Liver (tissue), 9 donors: ENCODE results near the gene HOXC6. TPM values are rescaled to one million over a fixed set of nuclear protein-coding genes. Genes with fewer than 3 reads are reported as not detected.

Experiments
- DNase-seq: peaks from one replicate; pipeline ENCODE4 v3.0.0-alpha.2; 2017; ENCODE audit warnings: low spot score
- H3K27ac ChIP-seq, 2 donors: one replicate each; pipeline ENCODE4 v1.7.0; 2013; ENCODE audit warnings: inconsistent platforms in 2 of 2, low read length in 2 of 2, control low read depth in 1 of 2, low read depth in 1 of 2, mild to moderate bottlenecking in 1 of 2
- H3K27me3 ChIP-seq, 4 donors: one replicate each; pipeline versions ENCODE4 v1.6.1 to v1.7.0; 2013; ENCODE audit warnings: low read length in 3 of 4, inconsistent platforms in 1 of 4, mild to moderate bottlenecking in 1 of 4, moderate library complexity in 1 of 4; ENCODE audit not compliant: control insufficient read depth in 4 of 4, insufficient read depth in 4 of 4
- H3K36me3 ChIP-seq, 4 donors: one replicate each; pipeline versions ENCODE4 v1.6.1 to v1.7.0; 2013; ENCODE audit warnings: low read length in 3 of 4, mild to moderate bottlenecking in 3 of 4, low read depth in 1 of 4, moderate library complexity in 1 of 4; ENCODE audit not compliant: control insufficient read depth in 4 of 4, insufficient read depth in 3 of 4
- H3K4me1 ChIP-seq, 4 donors: one replicate each; pipeline versions ENCODE4 v1.6.1 to v1.7.0; 2013; ENCODE audit warnings: low read length in 3 of 4, mild to moderate bottlenecking in 3 of 4, moderate library complexity in 1 of 4; ENCODE audit not compliant: control insufficient read depth in 4 of 4, insufficient read depth in 4 of 4
- H3K4me3 ChIP-seq, 3 donors: one replicate each; pipeline versions ENCODE4 v1.6.1 to v1.7.0; 2013; ENCODE audit warnings: low read length in 3 of 3, control low read depth in 1 of 3, low read depth in 1 of 3, mild to moderate bottlenecking in 1 of 3
- H3K9ac ChIP-seq, 2 donors: one replicate each; pipeline ENCODE4 v1.7.0; 2013; ENCODE audit warnings: low read length in 2 of 2, mild to moderate bottlenecking in 2 of 2, moderate library complexity in 2 of 2, control low read depth in 1 of 2, low read depth in 1 of 2
- H3K9me3 ChIP-seq, 4 donors: one replicate each; pipeline versions ENCODE4 v1.6.1 to v1.7.0; 2013; ENCODE audit warnings: low read length in 3 of 4; ENCODE audit not compliant: control insufficient read depth in 4 of 4
- EGR1 ChIP-seq, 2 donors: IDR thresholded peaks; 2 replicates each; pipeline ENCODE4 v1.6.1; 2016 to 2018; ENCODE audit warnings: antibody characterized with exemption in 2 of 2, low read depth in 2 of 2
- FOXA1 ChIP-seq: IDR thresholded peaks from 2 replicates; pipeline ENCODE4 v1.6.1; 2016; ENCODE audit warnings: antibody characterized with exemption
- FOXA2 ChIP-seq: IDR thresholded peaks from 2 replicates; pipeline ENCODE4 v1.6.1; 2016; ENCODE audit warnings: antibody characterized with exemption
- GABPA ChIP-seq, 2 donors: IDR thresholded peaks in 1 of 2; conservative IDR thresholded peaks in 1 of 2; 2 replicates each; pipeline ENCODE4 v1.6.1; 2016; ENCODE audit warnings: antibody characterized with exemption in 2 of 2, mild to moderate bottlenecking in 1 of 2, moderate library complexity in 1 of 2
- HNF4A ChIP-seq, 2 donors: conservative IDR thresholded peaks; 2 replicates each; pipeline ENCODE4 v1.6.1; 2016; ENCODE audit warnings: antibody characterized with exemption in 2 of 2, mild to moderate bottlenecking in 2 of 2
- HNF4G ChIP-seq: IDR thresholded peaks from 2 replicates; pipeline ENCODE4 v1.6.1; 2016; ENCODE audit warnings: antibody characterized with exemption
- JUND ChIP-seq, 2 donors: IDR thresholded peaks; 2 replicates each; pipeline ENCODE4 v1.6.1; 2016; ENCODE audit warnings: antibody characterized with exemption in 2 of 2
- NR2F2 ChIP-seq: IDR thresholded peaks from 2 replicates; pipeline ENCODE4 v1.6.1; 2016; ENCODE audit warnings: antibody characterized with exemption
- RAD21 ChIP-seq, 2 donors: IDR thresholded peaks; 2 replicates each; pipeline ENCODE4 v1.6.1; 2016; ENCODE audit warnings: antibody characterized with exemption in 2 of 2, mild to moderate bottlenecking in 2 of 2
- RXRA ChIP-seq, 2 donors: IDR thresholded peaks; 2 replicates each; pipeline ENCODE4 v1.6.1; 2017 to 2018; ENCODE audit warnings: antibody characterized with exemption in 2 of 2, mild to moderate bottlenecking in 1 of 2
- SP1 ChIP-seq: IDR thresholded peaks from 2 replicates; pipeline ENCODE4 v1.6.1; 2018; ENCODE audit warnings: antibody characterized with exemption, mild to moderate bottlenecking
- TAF1 ChIP-seq: conservative IDR thresholded peaks from 2 replicates; pipeline ENCODE4 v1.6.1; 2016; ENCODE audit warnings: antibody characterized with exemption, mild to moderate bottlenecking
- YY1 ChIP-seq: IDR thresholded peaks from 2 replicates; pipeline ENCODE4 v1.6.1; 2016; ENCODE audit warnings: antibody characterized with exemption, mild to moderate bottlenecking
- WGBS: extraction: QIAGEN DNeasy Blood & Tissue Kit; methylation state at CpG from one replicate; pipeline ENCODE4 v1.1.7; 2013; 5-methylcytosine and 5-hydroxymethylcytosine counted together
- polyA plus RNA-seq, 2 donors: library from polyadenylated mRNA; stranded (reverse) in 1 of 2; unstranded in 1 of 2; fragments of 200-250 nt in 1 of 2; fragments of >200 nt in 1 of 2; fragmentation: Nextera tagmentation in 1 of 2; extraction: Ambion mirVana in 1 of 2; gene quantifications; one replicate each; pipeline versions ENCODE4 v1.2.1 to v1.2.3, GENCODE V29; 2013 to 2015
- total RNA-seq, 2 donors: library from RNA; depleted of rRNA; stranded (reverse); fragments of >200 nt; gene quantifications; one replicate each; pipeline ENCODE4 v1.2.3, GENCODE V29; 2014
- TF ChIP-seq, protein P1 (sequence below): fragments of 150-350 bp; IDR thresholded peaks from 2 replicates; pipeline ENCODE4 v1.5.1; 2017; ENCODE audit warnings: improper control_type of control experiment, low read depth, low read length; ENCODE audit not compliant: missing input control
- TF ChIP-seq, protein P2 (sequence below): IDR thresholded peaks from 2 replicates; pipeline ENCODE4 v1.6.1; 2016; ENCODE audit warnings: antibody characterized with exemption
- TF ChIP-seq, protein P3 (sequence below): IDR thresholded peaks from 2 replicates; pipeline ENCODE4 v1.6.1; 2016; ENCODE audit warnings: antibody characterized with exemption
- TF ChIP-seq, protein P4 (sequence below): IDR thresholded peaks from 2 replicates; pipeline ENCODE4 v1.6.1; 2016; ENCODE audit warnings: antibody characterized with exemption
- TF ChIP-seq, protein P5 (sequence below): IDR thresholded peaks from 2 replicates; pipeline ENCODE4 v1.6.1; 2016; ENCODE audit warnings: antibody characterized with exemption, mild to moderate bottlenecking
- donor health status: healthy.
- donor health status: healthy.
- donor health status: healthy.
- donor health status: healthy.
- donor health status: healthy.

The HOXC6 gene
- total and polyA plus RNA-seq, 4 donors = 0.33 TPM; not detected in 3

DNA sequence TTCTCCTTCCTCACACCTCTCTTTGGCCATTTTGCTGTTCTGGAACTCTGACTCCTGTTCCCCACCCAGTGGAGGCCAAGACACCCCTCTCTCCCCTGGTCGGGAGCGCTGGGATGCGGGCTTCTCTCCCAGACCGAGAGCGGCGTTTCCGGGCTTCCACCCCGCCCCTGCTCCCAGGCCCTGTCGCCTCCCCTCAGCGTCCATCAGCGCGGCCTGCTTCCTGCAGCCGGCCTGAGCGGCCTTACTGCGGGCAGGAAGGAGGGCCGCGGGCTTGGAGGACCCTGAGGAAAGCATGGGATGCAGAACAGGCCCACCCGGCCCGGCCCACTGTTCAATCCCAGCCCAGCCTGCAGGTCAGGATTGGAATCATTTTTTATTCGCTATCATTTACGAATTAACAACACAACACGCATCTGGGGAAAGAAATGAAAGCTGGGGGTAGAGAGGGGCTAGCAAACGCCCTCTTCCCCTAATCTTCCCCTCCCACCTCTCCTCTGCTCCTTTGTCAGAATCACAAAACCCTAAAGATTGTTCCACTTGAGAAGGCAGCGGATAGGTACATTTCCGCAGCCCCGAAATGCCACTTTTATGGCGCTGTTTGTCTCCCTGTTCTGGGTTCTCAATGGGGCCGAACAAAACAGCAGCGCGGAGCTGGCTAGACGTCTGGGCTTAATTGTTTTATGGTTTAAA lies 23.3 kb upstream of the HOXC6 start:
- 9% methylated on average over 31 of the region's 31 CpGs for WGBS
- no peaks in the 10 kb centered on the region for H3K9me3 ChIP-seq
- peaks cover 4 to 18% (median 10%) of the 10 kb centered on the region in 4 donors for H3K4me1 ChIP-seq
- TF ChIP-seq RAD21 (IDR thresholded peaks at IDR 0.05) (no peak), FOXA2 (no peak), GABPA (IDR thresholded peaks at IDR 0.05 in 1 of 2, conservative IDR thresholded peaks at IDR 0.05 in 1 of 2) (no peak), NR2F2 (no peak), SP1 (no peak), EGR1 (IDR thresholded peaks at IDR 0.05; ENCODE audit: low read depth in 2 of 2) (no peak), FOXA1 (no peak), JUND (IDR thresholded peaks at IDR 0.05) (no peak), TAF1 (no peak), YY1 (no peak), RXRA (IDR thresholded peaks at IDR 0.05) (no peak), HNF4G (no peak), HNF4A (conservative IDR thresholded peaks at IDR 0.05) (no peak)
- TF ChIP-seq, protein P1, sequence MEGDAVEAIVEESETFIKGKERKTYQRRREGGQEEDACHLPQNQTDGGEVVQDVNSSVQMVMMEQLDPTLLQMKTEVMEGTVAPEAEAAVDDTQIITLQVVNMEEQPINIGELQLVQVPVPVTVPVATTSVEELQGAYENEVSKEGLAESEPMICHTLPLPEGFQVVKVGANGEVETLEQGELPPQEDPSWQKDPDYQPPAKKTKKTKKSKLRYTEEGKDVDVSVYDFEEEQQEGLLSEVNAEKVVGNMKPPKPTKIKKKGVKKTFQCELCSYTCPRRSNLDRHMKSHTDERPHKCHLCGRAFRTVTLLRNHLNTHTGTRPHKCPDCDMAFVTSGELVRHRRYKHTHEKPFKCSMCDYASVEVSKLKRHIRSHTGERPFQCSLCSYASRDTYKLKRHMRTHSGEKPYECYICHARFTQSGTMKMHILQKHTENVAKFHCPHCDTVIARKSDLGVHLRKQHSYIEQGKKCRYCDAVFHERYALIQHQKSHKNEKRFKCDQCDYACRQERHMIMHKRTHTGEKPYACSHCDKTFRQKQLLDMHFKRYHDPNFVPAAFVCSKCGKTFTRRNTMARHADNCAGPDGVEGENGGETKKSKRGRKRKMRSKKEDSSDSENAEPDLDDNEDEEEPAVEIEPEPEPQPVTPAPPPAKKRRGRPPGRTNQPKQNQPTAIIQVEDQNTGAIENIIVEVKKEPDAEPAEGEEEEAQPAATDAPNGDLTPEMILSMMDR = no peak
- TF ChIP-seq, protein P2, sequence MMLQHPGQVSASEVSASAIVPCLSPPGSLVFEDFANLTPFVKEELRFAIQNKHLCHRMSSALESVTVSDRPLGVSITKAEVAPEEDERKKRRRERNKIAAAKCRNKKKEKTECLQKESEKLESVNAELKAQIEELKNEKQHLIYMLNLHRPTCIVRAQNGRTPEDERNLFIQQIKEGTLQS = no peak
- TF ChIP-seq, protein P3, sequence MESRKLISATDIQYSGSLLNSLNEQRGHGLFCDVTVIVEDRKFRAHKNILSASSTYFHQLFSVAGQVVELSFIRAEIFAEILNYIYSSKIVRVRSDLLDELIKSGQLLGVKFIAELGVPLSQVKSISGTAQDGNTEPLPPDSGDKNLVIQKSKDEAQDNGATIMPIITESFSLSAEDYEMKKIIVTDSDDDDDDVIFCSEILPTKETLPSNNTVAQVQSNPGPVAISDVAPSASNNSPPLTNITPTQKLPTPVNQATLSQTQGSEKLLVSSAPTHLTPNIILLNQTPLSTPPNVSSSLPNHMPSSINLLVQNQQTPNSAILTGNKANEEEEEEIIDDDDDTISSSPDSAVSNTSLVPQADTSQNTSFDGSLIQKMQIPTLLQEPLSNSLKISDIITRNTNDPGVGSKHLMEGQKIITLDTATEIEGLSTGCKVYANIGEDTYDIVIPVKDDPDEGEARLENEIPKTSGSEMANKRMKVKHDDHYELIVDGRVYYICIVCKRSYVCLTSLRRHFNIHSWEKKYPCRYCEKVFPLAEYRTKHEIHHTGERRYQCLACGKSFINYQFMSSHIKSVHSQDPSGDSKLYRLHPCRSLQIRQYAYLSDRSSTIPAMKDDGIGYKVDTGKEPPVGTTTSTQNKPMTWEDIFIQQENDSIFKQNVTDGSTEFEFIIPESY = no peak
- TF ChIP-seq, protein P4, sequence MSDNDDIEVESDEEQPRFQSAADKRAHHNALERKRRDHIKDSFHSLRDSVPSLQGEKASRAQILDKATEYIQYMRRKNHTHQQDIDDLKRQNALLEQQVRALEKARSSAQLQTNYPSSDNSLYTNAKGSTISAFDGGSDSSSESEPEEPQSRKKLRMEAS = no peak
- H3K9ac ChIP-seq = no peak overlapping the region
- H3K27me3 ChIP-seq = peaks cover 5 to 51% (median 12%) of the 10 kb centered on the region in 4 donors
- no peak overlapping the region for H3K4me3 ChIP-seq
- no peak for DNase-seq
- H3K27ac ChIP-seq = no peak overlapping the region
- H3K36me3 ChIP-seq = no peaks in the 10 kb centered on the region

DNA sequence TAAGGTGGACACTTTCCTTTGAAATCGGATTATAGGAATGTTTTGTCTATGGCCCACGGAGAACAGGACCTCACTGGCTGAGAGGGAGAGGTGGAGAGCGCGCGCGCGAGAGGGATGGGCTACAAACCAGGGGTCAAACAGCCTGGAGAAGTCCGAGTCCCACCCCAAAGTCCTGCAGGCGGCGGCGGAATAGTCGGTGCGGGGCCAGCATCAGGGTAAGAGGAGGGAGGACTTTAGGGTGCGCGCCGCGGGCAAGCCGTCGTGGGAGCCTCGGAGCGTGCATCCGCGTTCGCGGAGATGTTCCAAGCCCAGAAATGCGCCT lies 22.7 kb upstream of the HOXC6 start:
- Histone ChIP-seq H3K9me3 (no peaks in the 10 kb centered on the region), H3K36me3 (no peaks in the 10 kb centered on the region), H3K27me3 (peaks cover 5 to 54% (median 12%) of the 10 kb centered on the region in 4 donors), H3K27ac (no peak overlapping the region), H3K9ac (no peak overlapping the region), H3K4me3 (no peak overlapping the region), H3K4me1 (peaks cover under 1 to 15% (median 9%) of the 10 kb centered on the region in 4 donors)
- WGBS = 5% methylated on average over 26 of the region's 26 CpGs
- DNase-seq = no peak
- no peak for TF ChIP-seq FOXA2
- TF ChIP-seq, protein P2 = no peak
- TF ChIP-seq HNF4G = no peak
- TF ChIP-seq NR2F2 = no peak
- TF ChIP-seq JUND (IDR thresholded peaks at IDR 0.05) = no peak
- TF ChIP-seq EGR1 (IDR thresholded peaks at IDR 0.05; ENCODE audit: low read depth in 2 of 2) = no peak
- no peak for TF ChIP-seq TAF1
- TF ChIP-seq FOXA1 = no peak
- TF ChIP-seq GABPA (IDR thresholded peaks at IDR 0.05 in 1 of 2, conservative IDR thresholded peaks at IDR 0.05 in 1 of 2) = no peak
- TF ChIP-seq, protein P3 = no peak
- TF ChIP-seq YY1 = no peak
- TF ChIP-seq, protein P1 = no peak
- TF ChIP-seq RAD21 (IDR thresholded peaks at IDR 0.05) = no peak
- TF ChIP-seq, protein P5, sequence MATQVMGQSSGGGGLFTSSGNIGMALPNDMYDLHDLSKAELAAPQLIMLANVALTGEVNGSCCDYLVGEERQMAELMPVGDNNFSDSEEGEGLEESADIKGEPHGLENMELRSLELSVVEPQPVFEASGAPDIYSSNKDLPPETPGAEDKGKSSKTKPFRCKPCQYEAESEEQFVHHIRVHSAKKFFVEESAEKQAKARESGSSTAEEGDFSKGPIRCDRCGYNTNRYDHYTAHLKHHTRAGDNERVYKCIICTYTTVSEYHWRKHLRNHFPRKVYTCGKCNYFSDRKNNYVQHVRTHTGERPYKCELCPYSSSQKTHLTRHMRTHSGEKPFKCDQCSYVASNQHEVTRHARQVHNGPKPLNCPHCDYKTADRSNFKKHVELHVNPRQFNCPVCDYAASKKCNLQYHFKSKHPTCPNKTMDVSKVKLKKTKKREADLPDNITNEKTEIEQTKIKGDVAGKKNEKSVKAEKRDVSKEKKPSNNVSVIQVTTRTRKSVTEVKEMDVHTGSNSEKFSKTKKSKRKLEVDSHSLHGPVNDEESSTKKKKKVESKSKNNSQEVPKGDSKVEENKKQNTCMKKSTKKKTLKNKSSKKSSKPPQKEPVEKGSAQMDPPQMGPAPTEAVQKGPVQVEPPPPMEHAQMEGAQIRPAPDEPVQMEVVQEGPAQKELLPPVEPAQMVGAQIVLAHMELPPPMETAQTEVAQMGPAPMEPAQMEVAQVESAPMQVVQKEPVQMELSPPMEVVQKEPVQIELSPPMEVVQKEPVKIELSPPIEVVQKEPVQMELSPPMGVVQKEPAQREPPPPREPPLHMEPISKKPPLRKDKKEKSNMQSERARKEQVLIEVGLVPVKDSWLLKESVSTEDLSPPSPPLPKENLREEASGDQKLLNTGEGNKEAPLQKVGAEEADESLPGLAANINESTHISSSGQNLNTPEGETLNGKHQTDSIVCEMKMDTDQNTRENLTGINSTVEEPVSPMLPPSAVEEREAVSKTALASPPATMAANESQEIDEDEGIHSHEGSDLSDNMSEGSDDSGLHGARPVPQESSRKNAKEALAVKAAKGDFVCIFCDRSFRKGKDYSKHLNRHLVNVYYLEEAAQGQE = no peak
